ENCODE results near the gene SPNS3.

SPNS3 gene

GRCh38 chr17:4426499-4427208 lies 7.1 kb upstream of the SPNS3 start:
- no peak for DNase-seq (ENCODE audit: low spot score)

GRCh38 chr17:4427505-4427904 lies 6.2 kb upstream of the SPNS3 start:
- DNase-seq (ENCODE audit: low spot score), result no peak

- no peak for DNase-seq (ENCODE audit: low spot score)
Observed at GRCh38 chr17:4436381-4436780, 2.6 kb downstream of the SPNS3 start.

- peak; percentile 70 for DNase-seq (ENCODE audit: low spot score)
Observed at GRCh38 chr17:4436846-4437245, 3.1 kb downstream of the SPNS3 start.

GRCh38 chr17:4438162-4438944 lies 4.6 kb downstream of the SPNS3 start:
- no peak for DNase-seq (ENCODE audit: low spot score)

- no peak for DNase-seq (ENCODE audit: low spot score)
Observed at GRCh38 chr17:4440021-4440420, 6.3 kb downstream of the SPNS3 start.

- no peak for DNase-seq (ENCODE audit: low spot score)
Observed at GRCh38 chr17:4440690-4441686, 7.2 kb downstream of the SPNS3 start.

- no peak for DNase-seq (ENCODE audit: low spot score)
Observed at GRCh38 chr17:4442582-4442981, 8.8 kb downstream of the SPNS3 start.

- DNase-seq (ENCODE audit: low spot score), result no peak
Observed at GRCh38 chr17:4443476-4443875, 9.7 kb downstream of the SPNS3 start.

GRCh38 chr17:4444782-4445473 lies 11.2 kb downstream of the SPNS3 start:
- DNase-seq (ENCODE audit: low spot score), result peak; percentile 49

- no peak for DNase-seq (ENCODE audit: low spot score)
Observed at GRCh38 chr17:4445731-4446130, 12.0 kb downstream of the SPNS3 start.

GRCh38 chr17:4446326-4447071 lies 12.8 kb downstream of the SPNS3 start:
- DNase-seq (ENCODE audit: low spot score), result no peak

- no peak for DNase-seq (ENCODE audit: low spot score)
Observed at GRCh38 chr17:4448197-4448980, 14.6 kb downstream of the SPNS3 start.

- DNase-seq (ENCODE audit: low spot score), result no peak
Observed at GRCh38 chr17:4449736-4450135, 16.0 kb downstream of the SPNS3 start.

GRCh38 chr17:4450710-4451316 lies 17.1 kb downstream of the SPNS3 start:
- DNase-seq (ENCODE audit: low spot score), result no peak

GRCh38 chr17:4453812-4454591 lies 20.3 kb downstream of the SPNS3 start:
- no peak for DNase-seq (ENCODE audit: low spot score)

GRCh38 chr17:4460661-4461060 lies 26.9 kb downstream of the SPNS3 start:
- DNase-seq (ENCODE audit: low spot score), result no peak

GRCh38 chr17:4463818-4464476 lies 30.2 kb downstream of the SPNS3 start:
- peak; percentile 14 for DNase-seq (ENCODE audit: low spot score)

Data from pons (tissue), 1 donor.